ENCODE results near the gene MAP2. TPM values are rescaled to one million over a fixed set of nuclear protein-coding genes. Genes with fewer than 3 reads are reported as not detected.

Gene MAP2
- total RNA-seq, 2 donors from 2014 or later: 1.8 TPM

DNA sequence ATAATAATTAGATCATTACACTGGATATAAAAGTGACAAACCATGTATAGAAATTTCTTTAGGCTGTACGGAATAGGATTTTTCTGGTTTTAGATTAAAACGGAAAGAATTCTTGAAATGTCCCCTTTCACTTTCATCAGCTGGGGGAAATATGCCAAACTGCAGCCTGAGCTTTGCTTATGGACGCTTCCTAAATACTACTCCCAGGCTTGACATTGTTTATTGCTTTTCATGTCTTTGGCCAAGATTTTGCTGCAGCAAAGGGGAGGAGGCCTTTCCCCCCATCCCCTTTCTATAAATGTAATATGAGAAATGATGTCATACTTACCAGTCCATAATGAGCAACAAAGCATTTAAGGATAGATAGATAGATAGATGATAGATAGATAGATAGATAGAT is 158.4 kb downstream of the MAP2 start:
- H3K9me3 ChIP-seq (ENCODE audit: control insufficient read depth, low read length): no peaks in the 10 kb centered on the region
- H3K9me3 Mint-ChIP-seq: no peaks in the 10 kb centered on the region
- WGBS, 2 experiments (ENCODE audit: insufficient coverage in 1 of 2, insufficient read length in 1 of 2): 90% methylated on average over 3 of the region's 3 CpGs; no CpG with 5 or more reads in 1 of the 2 experiments
- H3K4me1 Mint-ChIP-seq: no peaks in the 10 kb centered on the region
- H3K9ac ChIP-seq (ENCODE audit: extremely low read depth, low read length, poor library complexity, severe bottlenecking): no peak overlapping the region
- no peaks in the 10 kb centered on the region for H3K4me1 ChIP-seq (ENCODE audit: control insufficient read depth, insufficient read depth, low read length)
- H3K36me3 ChIP-seq (ENCODE audit: control insufficient read depth, insufficient read depth, low read length): no peaks in the 10 kb centered on the region
- H3K27ac Mint-ChIP-seq: no peak overlapping the region
- H3K4me3 ChIP-seq (ENCODE audit: low read length): no peak overlapping the region
- TF ChIP-seq, protein P1, sequence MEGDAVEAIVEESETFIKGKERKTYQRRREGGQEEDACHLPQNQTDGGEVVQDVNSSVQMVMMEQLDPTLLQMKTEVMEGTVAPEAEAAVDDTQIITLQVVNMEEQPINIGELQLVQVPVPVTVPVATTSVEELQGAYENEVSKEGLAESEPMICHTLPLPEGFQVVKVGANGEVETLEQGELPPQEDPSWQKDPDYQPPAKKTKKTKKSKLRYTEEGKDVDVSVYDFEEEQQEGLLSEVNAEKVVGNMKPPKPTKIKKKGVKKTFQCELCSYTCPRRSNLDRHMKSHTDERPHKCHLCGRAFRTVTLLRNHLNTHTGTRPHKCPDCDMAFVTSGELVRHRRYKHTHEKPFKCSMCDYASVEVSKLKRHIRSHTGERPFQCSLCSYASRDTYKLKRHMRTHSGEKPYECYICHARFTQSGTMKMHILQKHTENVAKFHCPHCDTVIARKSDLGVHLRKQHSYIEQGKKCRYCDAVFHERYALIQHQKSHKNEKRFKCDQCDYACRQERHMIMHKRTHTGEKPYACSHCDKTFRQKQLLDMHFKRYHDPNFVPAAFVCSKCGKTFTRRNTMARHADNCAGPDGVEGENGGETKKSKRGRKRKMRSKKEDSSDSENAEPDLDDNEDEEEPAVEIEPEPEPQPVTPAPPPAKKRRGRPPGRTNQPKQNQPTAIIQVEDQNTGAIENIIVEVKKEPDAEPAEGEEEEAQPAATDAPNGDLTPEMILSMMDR (conservative IDR thresholded peaks at IDR 0.05): no peak
- no peaks in the 10 kb centered on the region for H3K36me3 Mint-ChIP-seq (ENCODE audit: low read depth)
- H3K27ac ChIP-seq (ENCODE audit: low read depth, low read length): no peak overlapping the region
- no peak for DNase-seq
- no peak overlapping the region for H3K4me3 Mint-ChIP-seq
- no peaks in the 10 kb centered on the region for H3K27me3 ChIP-seq (ENCODE audit: control insufficient read depth, insufficient read depth, low read length, poor library complexity, severe bottlenecking)
- H3K27me3 Mint-ChIP-seq (ENCODE audit: insufficient read depth): peaks cover 4% of the 10 kb centered on the region

DNA sequence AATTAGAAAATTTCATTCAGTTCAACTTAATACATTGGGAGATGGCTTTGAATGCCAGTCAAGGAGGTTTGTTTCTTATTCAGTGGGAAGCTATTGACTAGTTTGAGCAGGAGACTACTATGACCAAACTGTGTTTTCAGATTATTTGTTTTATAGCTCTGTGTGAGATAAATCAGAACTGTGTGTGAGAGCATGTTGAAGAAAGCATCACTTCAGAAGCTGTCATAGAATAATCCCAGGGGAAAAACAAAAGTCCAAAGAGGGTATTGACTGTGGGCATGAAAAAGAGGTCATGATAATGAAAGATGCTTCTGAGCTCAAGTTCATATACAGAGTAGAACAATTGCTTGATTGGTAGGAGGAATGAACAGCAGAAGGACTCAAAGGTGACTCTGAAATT is 160.6 kb downstream of the MAP2 start:
- Mint-ChIP-seq H3K27me3 (ENCODE audit: insufficient read depth) (peaks cover 4% of the 10 kb centered on the region), H3K36me3 (ENCODE audit: low read depth) (no peaks in the 10 kb centered on the region), H3K9me3 (no peaks in the 10 kb centered on the region), H3K4me3 (no peak overlapping the region), H3K27ac (no peak overlapping the region), H3K4me1 (no peaks in the 10 kb centered on the region)
- no peak overlapping the region for H3K27ac ChIP-seq (ENCODE audit: low read depth, low read length)
- H3K9me3 ChIP-seq (ENCODE audit: control insufficient read depth, low read length): no peaks in the 10 kb centered on the region
- no peaks in the 10 kb centered on the region for H3K4me1 ChIP-seq (ENCODE audit: control insufficient read depth, insufficient read depth, low read length)
- no peaks in the 10 kb centered on the region for H3K27me3 ChIP-seq (ENCODE audit: control insufficient read depth, insufficient read depth, low read length, poor library complexity, severe bottlenecking)
- H3K9ac ChIP-seq (ENCODE audit: extremely low read depth, low read length, poor library complexity, severe bottlenecking): no peak overlapping the region
- no peak for DNase-seq
- H3K36me3 ChIP-seq (ENCODE audit: control insufficient read depth, insufficient read depth, low read length): no peaks in the 10 kb centered on the region
- no peak overlapping the region for H3K4me3 ChIP-seq (ENCODE audit: low read length)
- TF ChIP-seq, protein P1 (conservative IDR thresholded peaks at IDR 0.05): no peak

DNA sequence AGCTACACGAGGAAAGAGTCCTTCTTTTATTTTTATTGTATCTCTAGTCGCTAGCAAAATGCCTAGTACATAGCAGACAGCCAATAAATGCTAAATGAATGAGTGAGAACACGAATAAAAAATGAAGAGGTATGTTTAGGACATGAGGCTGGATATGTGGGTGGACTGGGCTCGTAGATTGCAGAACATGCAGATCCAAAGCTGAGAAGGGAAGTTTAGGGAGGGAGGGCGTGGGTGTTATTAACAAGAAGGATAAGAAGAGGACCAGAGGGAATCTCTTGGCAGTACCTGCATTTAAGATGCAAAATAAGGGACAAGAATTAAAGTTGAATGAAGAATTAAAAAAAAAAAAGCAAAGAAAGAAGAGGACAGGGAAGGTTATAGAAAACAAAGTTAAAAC is 161.1 kb downstream of the MAP2 start:
- DNase-seq: no peak
- Mint-ChIP-seq H3K9me3 (no peaks in the 10 kb centered on the region), H3K4me1 (no peaks in the 10 kb centered on the region), H3K27me3 (ENCODE audit: insufficient read depth) (peaks cover 4% of the 10 kb centered on the region), H3K36me3 (ENCODE audit: low read depth) (no peaks in the 10 kb centered on the region), H3K4me3 (no peak overlapping the region), H3K27ac (no peak overlapping the region)
- Histone ChIP-seq H3K9me3 (ENCODE audit: control insufficient read depth, low read length) (no peaks in the 10 kb centered on the region), H3K27me3 (ENCODE audit: control insufficient read depth, insufficient read depth, low read length, poor library complexity, severe bottlenecking) (no peaks in the 10 kb centered on the region), H3K9ac (ENCODE audit: extremely low read depth, low read length, poor library complexity, severe bottlenecking) (no peak overlapping the region), H3K27ac (ENCODE audit: low read depth, low read length) (no peak overlapping the region), H3K4me1 (ENCODE audit: control insufficient read depth, insufficient read depth, low read length) (no peaks in the 10 kb centered on the region), H3K36me3 (ENCODE audit: control insufficient read depth, insufficient read depth, low read length) (no peaks in the 10 kb centered on the region), H3K4me3 (ENCODE audit: low read length) (no peak overlapping the region)
- WGBS, 2 experiments (ENCODE audit: insufficient coverage in 1 of 2, insufficient read length in 1 of 2): 87 to 100% methylated on average over 4 to 5 of the region's 5 CpGs
- TF ChIP-seq, protein P1 (conservative IDR thresholded peaks at IDR 0.05): no peak
